OCI-LY1 (cell line): ENCODE data around the gene CTNNA3.

Experiments used
- H2AFZ ChIP-seq: fragments of 200-600 bp; sonication (generic), shearing (Covaris generic); 2 replicates; pipeline ENCODE4 v1.6.0; 2014; ENCODE audit warnings: antibody characterized with exemption, mild to moderate bottlenecking, low read length
- H3F3A ChIP-seq: fragments of 200-600 bp; sonication (generic), shearing (Covaris generic); 2 replicates; pipeline ENCODE4 v1.6.0; 2014; ENCODE audit warnings: mild to moderate bottlenecking, antibody characterized with exemption, low read length, moderate library complexity; ENCODE audit not compliant: insufficient read depth
- H3K27ac ChIP-seq: fragments of 200-600 bp; sonication (generic); 2 replicates; pipeline ENCODE4 v1.5.1; 2014; ENCODE audit warnings: low read length, mixed run types, mild to moderate bottlenecking, low read depth; ENCODE audit not compliant: poor library complexity, severe bottlenecking
- H3K27me3 ChIP-seq: fragments of 200-600 bp; sonication (generic); 2 replicates; pipeline ENCODE4 v1.6.0; 2014; ENCODE audit warnings: antibody characterized with exemption, mild to moderate bottlenecking, low read length, moderate library complexity; ENCODE audit not compliant: insufficient read depth
- H3K36me3 ChIP-seq: fragments of 200-600 bp; sonication (generic); 2 replicates; pipeline ENCODE4 v1.6.1; 2014; ENCODE audit warnings: mild to moderate bottlenecking, antibody characterized with exemption, low read length, moderate library complexity, mixed read lengths; ENCODE audit not compliant: insufficient read depth
- H3K4me1 ChIP-seq: fragments of 200-600 bp; sonication (generic); 2 replicates; pipeline ENCODE4 v1.5.1; 2014; ENCODE audit warnings: mild to moderate bottlenecking, low read length, moderate library complexity; ENCODE audit not compliant: insufficient read depth, severe bottlenecking
- H3K4me2 ChIP-seq: fragments of 200-600 bp; sonication (generic), shearing (Covaris generic); 2 replicates; pipeline ENCODE4 v1.6.1; 2014; ENCODE audit warnings: low read length
- H3K4me3 ChIP-seq: fragments of 200-600 bp; sonication (generic); 2 replicates; pipeline ENCODE4 v1.5.1; 2014; ENCODE audit warnings: low read length, low read depth, mild to moderate bottlenecking, mixed read lengths; ENCODE audit not compliant: poor library complexity, severe bottlenecking
- H3K79me2 ChIP-seq: fragments of 200-600 bp; shearing (Covaris generic); 2 replicates; pipeline ENCODE4 v1.6.1; 2016; ENCODE audit warnings: mixed run types, low read length, mixed read lengths; ENCODE audit not compliant: insufficient read depth
- H3K9ac ChIP-seq: fragments of 200-600 bp; sonication (generic), shearing (Covaris generic); 2 replicates; pipeline ENCODE4 v1.6.1; 2014; ENCODE audit warnings: mild to moderate bottlenecking, low read length, mixed read lengths
- H3K9me2 ChIP-seq: fragments of 200-600 bp; sonication (generic), shearing (Covaris generic); 2 replicates; pipeline ENCODE4 v1.6.1; 2014; ENCODE audit warnings: low read depth, mild to moderate bottlenecking, low read length, mixed read lengths
- H3K9me3 ChIP-seq: fragments of 200-600 bp; shearing (Covaris generic); 2 replicates; pipeline ENCODE4 v1.6.1; 2014; ENCODE audit warnings: low read length, mixed read lengths
- H4K20me1 ChIP-seq: fragments of 200-600 bp; sonication (generic), shearing (Covaris generic); 2 replicates; pipeline ENCODE4 v1.6.0; 2016; ENCODE audit warnings: mild to moderate bottlenecking, low read length; ENCODE audit not compliant: insufficient read depth
- EZH2 ChIP-seq: fragments of 200-600 bp; sonication (generic), shearing (Covaris generic); IDR thresholded peaks from 2 replicates; pipeline ENCODE4 v1.8.0; 2017; ENCODE audit warnings: borderline replicate concordance, mixed run types, mild to moderate bottlenecking, antibody characterized with exemption, low read length, moderate library complexity, mixed read lengths
- TF ChIP-seq, protein P1 (sequence below): fragments of 200-600 bp; sonication (generic), shearing (Covaris generic); IDR thresholded peaks from 2 replicates; pipeline ENCODE4 v1.5.1; 2017; ENCODE audit warnings: mild to moderate bottlenecking, antibody characterized with exemption, low read length, moderate library complexity, mixed read lengths

Gene CTNNA3

DNA sequence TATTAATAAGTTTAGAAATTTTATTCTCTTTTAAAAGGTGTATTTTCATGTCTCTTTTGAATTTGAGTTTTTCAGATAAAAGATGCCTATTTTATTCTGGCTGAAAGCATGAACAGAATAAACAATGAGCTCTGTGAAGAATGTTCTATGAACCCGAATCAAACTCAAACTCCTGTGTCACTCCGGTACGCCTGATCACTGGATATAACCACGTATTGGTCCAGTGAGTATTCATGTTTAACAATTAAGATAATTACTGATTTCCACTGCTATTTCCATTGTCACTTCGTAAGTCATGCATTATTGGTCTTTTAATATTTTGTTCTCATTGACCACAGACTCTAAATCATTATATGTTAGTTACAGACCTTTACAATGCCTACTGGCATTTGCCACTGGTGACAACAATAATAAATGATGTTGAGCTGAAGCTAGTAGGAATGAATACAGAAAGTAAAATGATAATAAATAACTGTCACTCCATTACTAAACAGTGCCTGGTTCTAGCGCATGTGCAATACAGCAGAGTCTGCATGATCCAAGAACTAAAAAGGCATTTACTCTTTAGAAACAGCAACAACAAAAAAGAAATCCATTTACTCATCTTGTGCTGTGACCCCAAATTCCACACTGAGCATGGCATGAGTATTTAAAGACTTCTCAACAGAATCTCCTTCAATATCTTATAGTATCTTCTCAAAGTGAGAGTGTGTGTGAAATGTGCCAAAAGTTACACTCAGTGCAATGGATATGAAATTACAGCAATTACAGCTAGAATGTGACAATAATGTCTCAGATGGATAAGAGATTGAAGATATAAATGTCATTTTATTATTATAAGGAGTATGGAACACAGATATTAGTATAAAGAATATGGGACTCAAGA is 1597.2 kb downstream of the CTNNA3 start:
- H2AFZ ChIP-seq, result no peak overlapping the region
- TF ChIP-seq, protein P1, sequence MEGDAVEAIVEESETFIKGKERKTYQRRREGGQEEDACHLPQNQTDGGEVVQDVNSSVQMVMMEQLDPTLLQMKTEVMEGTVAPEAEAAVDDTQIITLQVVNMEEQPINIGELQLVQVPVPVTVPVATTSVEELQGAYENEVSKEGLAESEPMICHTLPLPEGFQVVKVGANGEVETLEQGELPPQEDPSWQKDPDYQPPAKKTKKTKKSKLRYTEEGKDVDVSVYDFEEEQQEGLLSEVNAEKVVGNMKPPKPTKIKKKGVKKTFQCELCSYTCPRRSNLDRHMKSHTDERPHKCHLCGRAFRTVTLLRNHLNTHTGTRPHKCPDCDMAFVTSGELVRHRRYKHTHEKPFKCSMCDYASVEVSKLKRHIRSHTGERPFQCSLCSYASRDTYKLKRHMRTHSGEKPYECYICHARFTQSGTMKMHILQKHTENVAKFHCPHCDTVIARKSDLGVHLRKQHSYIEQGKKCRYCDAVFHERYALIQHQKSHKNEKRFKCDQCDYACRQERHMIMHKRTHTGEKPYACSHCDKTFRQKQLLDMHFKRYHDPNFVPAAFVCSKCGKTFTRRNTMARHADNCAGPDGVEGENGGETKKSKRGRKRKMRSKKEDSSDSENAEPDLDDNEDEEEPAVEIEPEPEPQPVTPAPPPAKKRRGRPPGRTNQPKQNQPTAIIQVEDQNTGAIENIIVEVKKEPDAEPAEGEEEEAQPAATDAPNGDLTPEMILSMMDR, result no peak
- no peak for TF ChIP-seq EZH2
- no peak overlapping the region for H3K27ac ChIP-seq
- no peaks in the 10 kb centered on the region for H3F3A ChIP-seq
- H3K27me3 ChIP-seq, result no peaks in the 10 kb centered on the region
- H3K4me2 ChIP-seq, result no peak overlapping the region
- no peaks in the 10 kb centered on the region for H3K4me1 ChIP-seq
- no peaks in the 10 kb centered on the region for H3K9me3 ChIP-seq
- no peaks in the 10 kb centered on the region for H3K79me2 ChIP-seq
- H3K9ac ChIP-seq, result no peak overlapping the region
- no peaks in the 10 kb centered on the region for H3K9me2 ChIP-seq
- no peak overlapping the region for H3K4me3 ChIP-seq
- no peaks in the 10 kb centered on the region for H4K20me1 ChIP-seq
- no peaks in the 10 kb centered on the region for H3K36me3 ChIP-seq

DNA sequence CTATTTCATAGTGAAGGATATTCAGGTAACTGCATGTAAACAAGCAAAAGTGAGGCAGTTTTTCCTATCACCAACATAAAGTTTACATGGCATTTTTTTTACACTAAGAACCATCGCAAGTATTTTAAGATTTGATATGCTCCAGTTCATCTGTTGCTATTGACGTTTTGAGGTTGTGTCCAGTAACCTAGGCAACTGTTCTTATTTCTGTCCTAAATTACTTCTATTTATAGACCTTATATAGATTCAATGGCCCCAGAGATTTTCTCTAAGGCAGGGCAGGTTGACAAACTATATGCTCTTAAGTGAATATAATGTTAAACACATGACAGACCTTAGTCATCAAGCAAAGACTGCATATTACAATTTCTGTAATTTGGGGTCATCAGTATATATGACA is 1600.4 kb downstream of the CTNNA3 start:
- Histone ChIP-seq H3K36me3 (no peaks in the 10 kb centered on the region), H2AFZ (no peak overlapping the region)

DNA sequence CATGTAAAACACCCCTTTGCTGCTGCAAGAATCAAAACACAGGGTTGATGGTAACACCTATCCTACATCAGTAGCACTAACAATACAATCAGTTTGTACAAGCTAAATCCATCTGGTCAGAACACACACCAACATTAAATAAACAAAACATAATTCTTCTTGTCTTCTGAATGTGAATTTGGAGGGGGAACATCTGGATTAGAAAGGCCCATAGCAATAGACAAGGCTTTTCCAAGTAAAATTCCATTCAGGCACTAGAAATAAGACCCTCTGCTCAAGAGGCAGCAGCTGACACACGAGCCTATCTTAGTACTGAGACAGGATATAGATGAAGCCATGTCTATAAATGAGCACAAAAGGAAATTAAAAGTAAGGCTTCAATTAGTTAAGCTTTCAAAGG is 1610.1 kb downstream of the CTNNA3 start:
- Histone ChIP-seq H3K9me3 (no peaks in the 10 kb centered on the region), H3K27ac (no peak overlapping the region), H3K4me1 (no peaks in the 10 kb centered on the region), H3F3A (no peaks in the 10 kb centered on the region), H4K20me1 (no peaks in the 10 kb centered on the region), H3K79me2 (no peaks in the 10 kb centered on the region), H3K36me3 (no peaks in the 10 kb centered on the region), H3K9me2 (no peaks in the 10 kb centered on the region), H2AFZ (no peak overlapping the region), H3K27me3 (no peaks in the 10 kb centered on the region), H3K4me3 (no peak overlapping the region), H3K9ac (no peak overlapping the region), H3K4me2 (no peak overlapping the region)
- TF ChIP-seq, protein P1, result no peak
- no peak for TF ChIP-seq EZH2

More for the DNA sequence above, 1600.4 kb downstream of the CTNNA3 start:
- no peaks in the 10 kb centered on the region for H3F3A ChIP-seq
- TF ChIP-seq EZH2, result no peak
- TF ChIP-seq, protein P1, result no peak
- H3K9me3 ChIP-seq, result no peaks in the 10 kb centered on the region
- no peak overlapping the region for H3K27ac ChIP-seq
- no peak overlapping the region for H3K4me3 ChIP-seq
- H3K4me1 ChIP-seq, result no peaks in the 10 kb centered on the region
- H3K27me3 ChIP-seq, result no peaks in the 10 kb centered on the region
- no peaks in the 10 kb centered on the region for H3K79me2 ChIP-seq
- no peak overlapping the region for H3K4me2 ChIP-seq
- no peaks in the 10 kb centered on the region for H3K9me2 ChIP-seq
- no peak overlapping the region for H3K9ac ChIP-seq
- no peaks in the 10 kb centered on the region for H4K20me1 ChIP-seq
